ENCODE results near the gene FRA10AC1.

The FRA10AC1 gene

GRCh38 chr10:93702210-93703001 is at the start of gene FRA10AC1:
Gene FRA10AC1 (minus strand): TSS chr10:93702592. CDS start chr10:93700106, 2,486 bp downstream.
- DNase-seq (ENCODE audit: low read depth in 2 of 2): peak; percentile 83 to 85

- DNase-seq (ENCODE audit: low read depth in 2 of 2): no peak
Observed at GRCh38 chr10:93751832-93752231, 49.4 kb upstream of the FRA10AC1 start.

GRCh38 chr10:93751124-93751523 is 48.7 kb upstream of the FRA10AC1 start:
- DNase-seq (ENCODE audit: low read depth in 2 of 2): no peak

GRCh38 chr10:93749218-93749799 is 46.9 kb upstream of the FRA10AC1 start:
- DNase-seq (ENCODE audit: low read depth in 2 of 2): no peak

GRCh38 chr10:93746844-93747284 is 44.5 kb upstream of the FRA10AC1 start:
- peak; percentile 72 to 73 for DNase-seq (ENCODE audit: low read depth in 2 of 2)

- no peak for DNase-seq (ENCODE audit: low read depth in 2 of 2)
Observed at GRCh38 chr10:93745408-93746065, 43.1 kb upstream of the FRA10AC1 start.

- DNase-seq (ENCODE audit: low read depth in 2 of 2): no peak
Observed at GRCh38 chr10:93742633-93743349, 40.4 kb upstream of the FRA10AC1 start.

GRCh38 chr10:93741367-93741766 is 39.0 kb upstream of the FRA10AC1 start:
- DNase-seq (ENCODE audit: low read depth in 2 of 2): no peak

- no peak for DNase-seq (ENCODE audit: low read depth in 2 of 2)
Observed at GRCh38 chr10:93726024-93726423, 23.6 kb upstream of the FRA10AC1 start.

GRCh38 chr10:93723153-93723552 is 20.8 kb upstream of the FRA10AC1 start:
- no peak for DNase-seq (ENCODE audit: low read depth in 2 of 2)

GRCh38 chr10:93722550-93722949 is 20.2 kb upstream of the FRA10AC1 start:
- DNase-seq (ENCODE audit: low read depth in 2 of 2): no peak

GRCh38 chr10:93719901-93720300 is 17.5 kb upstream of the FRA10AC1 start:
- no peak for DNase-seq (ENCODE audit: low read depth in 2 of 2)

GRCh38 chr10:93718937-93719725 is 16.7 kb upstream of the FRA10AC1 start:
- DNase-seq (ENCODE audit: low read depth in 2 of 2): no peak

- DNase-seq (ENCODE audit: low read depth in 2 of 2): no peak
Observed at GRCh38 chr10:93716766-93717165, 14.4 kb upstream of the FRA10AC1 start.

GRCh38 chr10:93715345-93715744 is 13.0 kb upstream of the FRA10AC1 start:
- DNase-seq (ENCODE audit: low read depth in 2 of 2): no peak

GRCh38 chr10:93712593-93712992 is 10.2 kb upstream of the FRA10AC1 start:
- no peak for DNase-seq (ENCODE audit: low read depth in 2 of 2)

GRCh38 chr10:93711891-93712290 is 9.5 kb upstream of the FRA10AC1 start:
- DNase-seq (ENCODE audit: low read depth in 2 of 2): no peak

- no peak for DNase-seq (ENCODE audit: low read depth in 2 of 2)
Observed at GRCh38 chr10:93710333-93710909, 8.0 kb upstream of the FRA10AC1 start.

GRCh38 chr10:93707623-93708022 is 5.2 kb upstream of the FRA10AC1 start:
- no peak for DNase-seq (ENCODE audit: low read depth in 2 of 2)

GRCh38 chr10:93704451-93704850 is 2.1 kb upstream of the FRA10AC1 start:
- DNase-seq (ENCODE audit: low read depth in 2 of 2): no peak

GRCh38 chr10:93703841-93704240 is 1.4 kb upstream of the FRA10AC1 start:
- DNase-seq (ENCODE audit: low read depth in 2 of 2): no peak

Data from fibroblast of skin of left quadriceps (primary cell).